ENCODE results near the gene ARMC3. TPM values are rescaled to one million over a fixed set of nuclear protein-coding genes. Genes with fewer than 3 reads are reported as not detected.

Gene ARMC3, protein sequence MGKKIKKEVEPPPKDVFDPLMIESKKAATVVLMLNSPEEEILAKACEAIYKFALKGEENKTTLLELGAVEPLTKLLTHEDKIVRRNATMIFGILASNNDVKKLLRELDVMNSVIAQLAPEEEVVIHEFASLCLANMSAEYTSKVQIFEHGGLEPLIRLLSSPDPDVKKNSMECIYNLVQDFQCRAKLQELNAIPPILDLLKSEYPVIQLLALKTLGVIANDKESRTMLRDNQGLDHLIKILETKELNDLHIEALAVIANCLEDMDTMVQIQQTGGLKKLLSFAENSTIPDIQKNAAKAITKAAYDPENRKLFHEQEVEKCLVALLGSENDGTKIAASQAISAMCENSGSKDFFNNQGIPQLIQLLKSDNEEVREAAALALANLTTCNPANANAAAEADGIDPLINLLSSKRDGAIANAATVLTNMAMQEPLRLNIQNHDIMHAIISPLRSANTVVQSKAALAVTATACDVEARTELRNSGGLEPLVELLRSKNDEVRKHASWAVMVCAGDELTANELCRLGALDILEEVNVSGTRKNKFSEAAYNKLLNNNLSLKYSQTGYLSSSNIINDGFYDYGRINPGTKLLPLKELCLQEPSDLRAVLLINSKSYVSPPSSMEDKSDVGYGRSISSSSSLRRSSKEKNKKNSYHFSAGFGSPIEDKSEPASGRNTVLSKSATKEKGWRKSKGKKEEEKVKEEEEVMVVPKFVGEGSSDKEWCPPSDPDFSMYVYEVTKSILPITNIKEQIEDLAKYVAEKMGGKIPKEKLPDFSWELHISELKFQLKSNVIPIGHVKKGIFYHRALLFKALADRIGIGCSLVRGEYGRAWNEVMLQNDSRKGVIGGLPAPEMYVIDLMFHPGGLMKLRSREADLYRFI
- total RNA-seq: not detected in 2 replicates

DNA sequence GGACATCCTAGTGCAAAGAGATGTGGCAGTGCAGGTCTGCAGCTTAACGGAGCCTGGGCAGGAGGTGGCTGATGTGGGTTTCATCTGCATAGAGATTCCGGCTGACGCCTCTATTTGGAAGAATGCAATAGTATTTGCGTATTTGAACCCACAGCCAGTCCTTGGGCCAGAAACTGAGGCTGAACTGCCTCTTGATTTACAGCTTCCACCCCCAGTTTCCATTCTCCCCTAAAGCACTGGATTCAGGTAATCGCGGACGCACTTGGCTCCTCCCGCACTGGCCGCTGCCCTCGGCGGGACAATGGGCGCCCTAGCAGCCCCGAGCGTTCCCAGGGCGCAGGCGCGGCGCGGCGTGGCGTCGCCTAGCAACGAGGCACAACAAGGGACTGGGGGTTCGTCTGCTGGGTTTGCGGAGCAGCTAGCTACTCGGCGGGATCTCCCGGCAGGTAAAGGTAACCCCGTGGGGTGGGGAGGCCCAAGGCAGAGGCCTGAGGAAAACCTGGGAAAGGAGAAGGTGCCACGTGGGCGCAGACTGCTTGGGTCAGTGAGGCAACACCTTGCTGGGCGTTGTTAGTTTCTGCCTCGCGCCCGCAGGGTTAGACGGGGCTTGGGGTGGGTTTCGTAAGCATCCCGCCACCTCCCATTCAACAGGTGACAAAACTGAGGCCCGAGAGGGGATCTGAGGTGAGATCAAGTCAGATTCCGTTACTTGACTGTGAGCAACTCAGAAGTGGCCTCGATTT, at the start of gene ARMC3:
Gene ARMC3, plus strand, starts transcription at position 393 of the 743 bp plus-strand sequence. CDS start 3,944 bp downstream, outside the sequence.

Small RNA genes within 50 kb of the gene (small RNA-seq; reads per million reads assigned to genes)
- 0.45 reads per million, percentile 26 among the genes with 10 or more reads in this experiment for gene RNA5SP304

Other genes starting within 250 kb of the ARMC3 start
- 28.8 and 42.1 TPM in 2 replicates for gene PIP4K2A, start 213.5 kb upstream of the ARMC3 start, total RNA-seq
- 4.9 and 7.2 TPM in 2 replicates for gene MSRB2, start 167.5 kb downstream of the ARMC3 start, total RNA-seq